ENCODE results near the gene HPCAL4.

HPCAL4 gene

DNA sequence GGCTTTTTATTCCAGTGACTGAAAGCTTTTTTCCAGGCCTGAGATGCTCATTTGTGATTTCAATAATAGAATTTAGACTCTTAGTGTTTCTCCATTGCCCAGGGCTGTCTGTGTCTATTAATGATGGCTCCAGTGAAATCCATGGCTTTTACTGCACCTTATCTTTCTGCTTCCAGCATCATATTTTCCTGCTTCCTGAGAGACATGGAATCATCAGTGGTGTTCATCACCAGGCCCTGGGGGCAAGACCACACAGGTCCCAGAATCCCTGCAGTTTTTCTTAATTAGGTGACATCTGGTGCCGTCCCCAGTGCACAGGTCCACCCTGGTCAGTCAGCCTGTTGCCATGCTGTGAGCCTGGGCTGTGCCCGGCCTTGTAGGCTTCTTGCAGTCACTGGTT, 34.8 kb downstream of the HPCAL4 start:
- H3K4me3 ChIP-seq (ENCODE audit: low read length) = no peak overlapping the region
- DNase-seq (ENCODE audit: low read depth, low spot score) = no peak

DNA sequence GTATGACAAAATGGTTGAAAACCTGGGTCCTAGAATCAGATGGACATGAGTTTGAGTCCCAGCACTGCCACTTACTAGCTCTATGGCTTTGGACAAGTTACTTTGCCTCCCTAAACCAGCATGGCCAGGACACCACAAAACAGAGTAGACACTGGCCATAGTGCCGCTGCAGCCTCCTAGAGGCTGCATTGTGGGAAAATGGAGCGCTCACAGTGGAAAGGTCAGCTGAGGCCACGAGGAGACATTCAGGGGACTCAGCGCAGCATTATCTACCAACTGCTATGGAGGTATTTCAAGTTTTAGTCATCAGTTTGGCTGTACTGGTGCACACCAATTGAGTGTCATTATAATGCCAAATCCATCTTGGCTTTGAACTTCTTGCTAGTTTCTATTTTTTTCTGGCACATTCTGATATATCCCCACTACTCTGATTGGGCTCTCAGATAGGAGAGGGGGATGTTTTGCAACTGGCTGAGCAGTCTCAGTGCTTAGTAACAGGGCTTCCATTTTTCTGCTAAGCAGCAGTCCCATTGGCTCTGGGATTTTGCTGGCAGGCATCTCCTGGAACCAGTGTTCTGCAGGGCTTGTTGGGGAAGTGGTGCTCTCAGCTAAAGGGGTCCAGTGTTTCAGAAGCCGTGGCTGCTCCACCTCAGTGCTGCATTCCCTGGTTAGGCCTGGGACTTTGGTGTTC, 35.5 kb downstream of the HPCAL4 start:
- H3K4me3 ChIP-seq (ENCODE audit: low read length) = no peak overlapping the region
- no peak for DNase-seq (ENCODE audit: low read depth, low spot score)

DNA sequence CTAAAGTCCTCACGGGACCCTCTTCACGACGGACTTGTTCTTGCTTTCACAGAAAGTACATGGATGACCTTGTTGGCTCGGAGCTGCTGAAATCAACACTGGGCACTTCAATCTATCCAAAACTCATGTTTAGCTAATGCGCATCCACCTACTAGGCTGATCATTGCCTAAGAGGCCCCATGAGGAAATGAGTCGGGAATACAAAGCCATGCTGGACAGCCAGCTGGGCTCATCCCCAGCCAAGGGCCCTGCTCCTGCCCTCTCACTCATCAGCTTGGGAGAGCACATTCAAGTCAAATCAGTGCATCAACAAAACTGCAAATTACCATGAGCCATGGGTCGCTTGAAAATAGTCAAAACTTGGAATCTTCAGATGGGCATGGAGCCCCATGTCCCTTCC, 36.9 kb downstream of the HPCAL4 start:
- no peak overlapping the region for H3K4me3 ChIP-seq (ENCODE audit: low read length)
- DNase-seq (ENCODE audit: low read depth, low spot score) = no peak

DNA sequence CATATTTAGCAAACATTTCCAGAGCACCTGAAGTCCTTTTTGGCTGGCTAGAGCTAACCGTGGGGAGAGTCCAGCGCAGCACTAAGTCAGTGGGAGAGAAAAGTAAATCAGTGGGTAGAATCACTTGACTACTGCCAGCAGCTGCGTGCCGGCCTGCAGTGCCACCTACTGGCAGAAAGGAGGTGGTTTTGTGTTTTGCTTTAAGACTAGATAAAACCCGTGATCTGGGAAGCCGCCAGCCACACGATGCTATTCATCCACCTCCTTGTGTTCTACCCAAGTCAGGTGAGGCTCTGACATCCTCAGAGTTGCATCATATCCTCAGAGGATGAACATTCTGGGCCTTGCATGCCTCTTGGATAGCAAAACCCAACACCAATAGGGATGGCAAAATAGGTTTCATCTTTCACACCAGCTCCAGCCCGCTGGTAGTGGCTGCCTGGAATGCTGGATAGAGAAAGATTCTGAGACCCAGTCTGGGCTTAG, 37.6 kb downstream of the HPCAL4 start:
- H3K4me3 ChIP-seq (ENCODE audit: low read length) = no peak overlapping the region
- peak; percentile 81 for DNase-seq (ENCODE audit: low read depth, low spot score)

DNA sequence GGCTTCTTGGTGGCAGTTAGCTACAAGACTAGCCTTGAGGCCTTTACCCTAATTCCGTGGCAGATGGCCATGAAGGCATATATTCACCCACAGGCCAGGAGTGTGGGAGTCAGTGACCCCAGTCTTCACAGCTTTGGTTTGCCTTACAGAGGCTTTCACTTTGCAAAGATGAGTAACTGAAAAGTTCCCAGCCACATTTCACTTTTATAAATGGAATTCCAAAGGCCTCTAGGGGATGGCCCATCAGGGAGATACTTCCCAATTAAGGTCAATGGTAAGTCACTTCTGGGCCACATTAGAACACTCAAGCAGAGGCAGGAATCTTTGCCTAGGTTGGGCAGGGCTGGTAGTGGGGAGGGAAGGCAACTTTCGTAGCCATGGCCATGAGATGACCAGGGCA, 38.7 kb downstream of the HPCAL4 start:
- DNase-seq (ENCODE audit: low read depth, low spot score) = no peak

DNA sequence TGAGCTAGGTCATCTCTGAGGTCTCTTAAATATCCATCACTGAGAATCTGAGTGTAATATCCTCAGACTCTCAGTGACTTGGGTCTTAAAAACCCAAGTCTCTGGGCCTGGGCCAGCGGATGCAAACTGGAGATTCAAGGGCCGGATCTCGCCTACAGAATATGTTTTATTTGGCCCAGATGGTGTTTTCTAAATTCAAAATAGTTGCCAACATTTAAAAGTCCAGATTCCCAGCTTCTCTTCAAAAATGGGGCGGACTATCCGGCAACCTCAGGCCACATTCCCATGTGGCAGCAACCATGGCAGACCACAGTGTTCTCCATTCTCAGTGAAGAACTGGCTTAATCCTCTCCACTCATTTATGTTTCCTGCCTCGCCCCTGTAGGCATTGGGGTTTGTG, 39.1 kb downstream of the HPCAL4 start:
- no peak overlapping the region for H3K4me3 ChIP-seq (ENCODE audit: low read length)
- no peak for DNase-seq (ENCODE audit: low read depth, low spot score)

More for the DNA sequence above, 38.7 kb downstream of the HPCAL4 start:
- H3K4me3 ChIP-seq (ENCODE audit: low read length) = no peak overlapping the region

DNA sequence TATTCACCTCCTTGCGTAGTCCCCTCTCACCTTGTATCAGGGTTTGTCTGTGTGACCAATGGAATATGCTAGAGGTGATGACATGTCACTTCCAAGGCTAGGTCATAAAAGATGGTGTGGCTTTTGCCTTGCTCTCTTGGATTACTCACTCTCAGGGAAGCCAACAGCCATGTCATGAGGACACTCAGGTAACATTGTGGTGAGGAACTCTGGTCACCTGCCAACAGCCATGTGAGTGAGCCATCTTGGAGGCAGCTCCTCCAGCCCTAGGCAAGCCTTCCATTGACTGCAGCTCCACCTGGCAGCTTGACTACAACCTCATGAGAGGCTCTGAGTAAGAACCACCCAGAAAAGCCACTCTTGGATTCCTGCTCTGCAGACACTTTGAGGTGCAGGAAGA, 40.8 kb downstream of the HPCAL4 start:
- no peak for DNase-seq (ENCODE audit: low read depth, low spot score)
- no peak overlapping the region for H3K4me3 ChIP-seq (ENCODE audit: low read length)

DNA sequence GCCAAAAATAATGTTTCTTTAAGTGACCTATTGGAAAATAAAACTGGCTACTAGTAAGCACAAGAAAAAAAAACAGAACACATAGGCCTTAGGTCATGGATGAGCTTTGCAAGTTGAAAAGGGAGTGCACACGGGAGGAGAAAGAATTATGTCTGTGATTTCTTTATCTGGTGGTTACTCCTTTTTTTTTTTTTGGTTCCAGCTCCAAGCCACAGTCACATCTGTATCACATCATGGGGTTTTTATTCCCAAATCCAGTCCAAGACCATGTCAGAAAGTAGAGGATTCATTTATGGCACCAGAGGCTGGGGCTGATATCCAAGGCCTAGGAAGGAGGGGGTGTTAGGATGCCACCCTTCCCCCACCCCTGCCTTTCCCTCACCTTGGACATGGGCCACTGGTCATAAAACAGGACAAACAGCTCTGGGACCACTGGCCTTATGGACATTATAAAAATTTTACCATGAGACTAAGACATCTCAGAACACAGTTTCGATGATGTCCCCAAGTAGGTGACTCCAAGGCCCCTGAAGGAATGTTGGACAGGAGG, 41.5 kb downstream of the HPCAL4 start:
- no peak for DNase-seq (ENCODE audit: low read depth, low spot score)
- no peak overlapping the region for H3K4me3 ChIP-seq (ENCODE audit: low read length)

DNA sequence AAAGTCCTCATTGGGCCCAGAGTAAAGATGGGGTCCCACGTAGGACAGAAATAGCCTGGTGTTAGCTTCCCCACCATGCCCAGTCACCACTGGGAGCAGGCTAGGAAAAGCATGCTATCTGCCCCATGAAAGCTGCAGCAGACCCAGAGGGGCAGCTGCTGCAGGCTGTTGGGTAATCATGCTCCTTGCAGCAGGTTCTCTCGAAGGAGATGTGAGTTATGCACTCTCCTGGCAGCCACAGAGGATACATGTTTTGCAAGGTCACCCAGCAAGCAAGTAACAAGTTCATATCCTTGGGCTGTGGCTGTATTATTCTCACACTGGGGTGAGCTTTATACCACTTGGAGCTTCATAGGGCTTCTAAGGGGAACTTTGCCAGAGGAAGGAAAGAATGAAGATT, 42.7 kb downstream of the HPCAL4 start:
- H3K4me3 ChIP-seq (ENCODE audit: low read length) = no peak overlapping the region
- DNase-seq (ENCODE audit: low read depth, low spot score) = no peak

DNA sequence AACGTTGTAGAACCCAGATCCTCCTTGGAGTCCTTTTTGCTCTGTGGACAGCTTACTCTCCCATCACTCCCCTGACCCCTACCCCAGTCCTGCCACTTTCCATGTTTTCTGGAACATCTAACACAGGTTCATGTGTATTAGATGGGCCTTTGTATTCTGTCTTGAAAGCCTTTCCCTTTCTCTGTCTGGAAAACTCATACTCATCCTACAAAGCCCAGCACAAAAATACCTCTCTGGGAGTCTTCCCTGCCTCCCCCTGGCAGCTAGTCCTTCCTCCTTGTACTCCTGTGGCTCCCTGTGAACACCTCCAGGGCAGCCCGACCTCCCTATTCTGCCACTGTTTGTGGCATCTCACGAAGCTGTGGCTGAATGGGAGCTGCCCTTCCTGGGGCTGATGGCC, 44.0 kb downstream of the HPCAL4 start:
- no peak overlapping the region for H3K4me3 ChIP-seq (ENCODE audit: low read length)
- no peak for DNase-seq (ENCODE audit: low read depth, low spot score)

DNA sequence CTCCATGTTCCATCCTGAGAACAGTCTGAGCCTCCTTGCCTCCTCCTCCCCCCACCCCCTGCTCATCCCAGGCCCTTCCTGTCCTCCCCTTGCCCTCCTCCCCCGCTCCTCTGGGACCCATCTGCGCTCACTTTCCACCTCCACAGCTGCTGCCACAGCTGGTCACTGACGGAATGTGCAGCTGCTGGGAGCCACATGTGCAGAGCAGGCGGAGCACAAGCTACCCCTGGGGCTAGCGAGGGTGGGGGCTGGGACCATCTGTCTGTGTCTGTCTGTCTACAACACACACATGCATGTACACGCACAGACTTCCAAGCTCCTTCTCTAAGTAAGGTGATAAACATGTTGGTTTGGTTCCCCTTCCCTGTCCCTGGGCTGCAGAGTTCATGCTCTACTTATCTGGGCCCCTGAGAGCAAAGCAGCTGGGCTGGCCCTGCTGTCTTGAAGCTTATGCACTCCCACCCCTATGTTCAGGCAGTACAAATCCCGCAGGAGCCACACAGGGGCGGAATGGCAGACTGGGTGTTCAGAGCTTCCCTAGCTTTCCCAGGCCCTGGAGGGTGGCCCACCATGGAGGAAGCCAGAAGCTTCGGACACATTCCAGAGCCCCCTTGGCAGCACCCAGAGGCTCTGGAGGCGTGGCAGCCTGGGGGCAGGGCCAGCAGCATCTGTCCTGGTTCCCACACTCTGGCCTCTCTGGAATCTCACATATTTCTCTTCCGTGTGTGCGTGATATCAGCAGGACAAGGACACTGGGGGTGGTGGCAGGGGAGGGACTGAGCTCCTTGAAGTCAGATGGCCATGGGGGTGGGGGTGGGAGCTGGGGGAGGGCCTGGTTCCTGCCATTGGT, 44.8 kb downstream of the HPCAL4 start:
- DNase-seq (ENCODE audit: low read depth, low spot score) = no peak
- no peak overlapping the region for H3K4me3 ChIP-seq (ENCODE audit: low read length)

DNA sequence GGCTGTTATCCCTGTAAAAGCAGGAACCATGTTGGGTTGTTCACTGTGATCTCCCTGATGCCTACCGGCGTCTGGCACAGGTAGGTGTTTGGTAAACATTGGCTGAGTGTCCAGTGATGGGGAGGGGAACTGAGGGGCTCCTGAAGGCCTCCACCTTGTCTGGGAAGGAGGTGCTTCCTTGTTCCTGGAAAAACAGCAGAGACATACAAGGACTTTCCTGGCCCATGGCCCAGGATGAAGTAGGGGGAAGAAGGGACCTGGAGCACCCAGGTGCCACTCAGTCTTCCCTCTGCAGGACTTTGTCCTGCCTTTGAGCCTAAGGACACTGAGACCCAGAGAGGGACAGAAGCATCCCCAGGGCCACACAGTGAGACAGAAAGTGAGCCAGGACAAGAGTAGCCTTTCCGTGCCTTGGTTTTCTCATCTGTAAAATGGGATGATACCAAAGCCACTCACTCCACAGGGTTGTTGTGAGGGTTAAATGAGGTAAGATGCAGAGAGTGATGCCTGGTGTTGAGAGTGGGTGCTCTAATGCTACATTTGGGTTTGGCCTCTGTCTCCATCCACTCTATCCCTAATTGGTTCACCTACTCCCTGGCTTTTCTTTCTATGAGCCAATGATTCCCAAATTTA, 45.7 kb downstream of the HPCAL4 start:
- no peak overlapping the region for H3K4me3 ChIP-seq (ENCODE audit: low read length)
- no peak for DNase-seq (ENCODE audit: low read depth, low spot score)

DNA sequence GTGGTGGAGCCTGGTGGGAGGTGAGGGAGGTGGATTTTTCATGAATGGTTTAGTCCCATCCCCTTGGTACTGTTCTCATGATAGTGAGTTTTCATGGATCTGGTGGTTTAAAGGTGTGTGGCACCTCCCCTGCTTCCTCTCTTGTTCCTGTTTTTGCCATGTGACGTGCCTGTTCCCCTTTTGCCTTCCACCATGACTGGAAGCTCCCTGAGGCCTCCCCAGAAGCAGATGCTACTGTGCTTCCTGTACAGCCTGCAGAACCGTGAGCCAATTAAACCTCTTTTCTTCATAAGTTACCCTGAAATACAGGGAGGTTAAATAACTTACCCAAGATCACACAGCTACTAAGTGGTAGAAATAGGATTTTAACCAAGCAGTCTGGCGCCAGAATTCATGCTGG, 47.5 kb downstream of the HPCAL4 start:
- no peak for DNase-seq (ENCODE audit: low read depth, low spot score)

DNA sequence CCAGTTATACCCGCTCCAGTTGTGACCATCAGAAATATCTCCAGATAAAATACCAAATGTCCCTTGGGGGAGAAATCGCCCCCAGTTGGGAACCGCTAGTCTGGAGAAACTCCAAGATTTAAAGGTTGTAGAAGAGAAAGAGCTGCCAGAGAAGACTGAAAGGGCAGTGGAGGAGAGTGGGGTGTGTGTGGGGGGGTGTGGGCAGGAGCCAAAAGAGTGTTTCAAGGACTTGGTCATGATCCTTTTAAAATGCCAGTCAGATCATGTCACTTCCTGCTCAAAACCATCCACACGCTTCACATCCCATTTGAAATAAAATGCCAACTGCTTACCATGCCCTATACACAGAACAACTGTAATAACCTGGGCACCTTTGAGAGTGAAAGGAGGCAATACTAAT, 48.4 kb downstream of the HPCAL4 start:
- H3K4me3 ChIP-seq (ENCODE audit: low read length) = no peak overlapping the region
- no peak for DNase-seq (ENCODE audit: low read depth, low spot score)

More for the DNA sequence above, 47.5 kb downstream of the HPCAL4 start:
- no peak overlapping the region for H3K4me3 ChIP-seq (ENCODE audit: low read length)

DNA sequence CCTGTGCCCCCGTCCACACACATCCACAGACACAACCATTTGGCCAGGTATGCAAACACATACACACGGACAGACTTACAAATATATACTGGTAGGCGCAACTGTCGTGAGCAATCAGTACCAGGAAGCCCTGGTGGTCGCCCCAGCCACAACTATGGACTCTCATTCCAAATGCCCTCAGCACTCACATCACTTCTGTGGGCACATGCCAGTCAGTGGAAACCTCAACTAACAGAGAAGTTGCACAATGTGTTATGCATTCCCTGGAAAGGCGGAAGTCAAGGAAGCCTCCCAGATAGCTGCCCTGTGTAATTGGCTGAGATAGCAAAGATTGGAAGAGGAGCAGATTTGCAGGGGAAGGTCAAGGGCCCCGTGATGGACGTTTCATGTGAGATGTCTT, 50.4 kb downstream of the HPCAL4 start:
- no peak for DNase-seq (ENCODE audit: low read depth, low spot score)
- no peak overlapping the region for H3K4me3 ChIP-seq (ENCODE audit: low read length)

DNA sequence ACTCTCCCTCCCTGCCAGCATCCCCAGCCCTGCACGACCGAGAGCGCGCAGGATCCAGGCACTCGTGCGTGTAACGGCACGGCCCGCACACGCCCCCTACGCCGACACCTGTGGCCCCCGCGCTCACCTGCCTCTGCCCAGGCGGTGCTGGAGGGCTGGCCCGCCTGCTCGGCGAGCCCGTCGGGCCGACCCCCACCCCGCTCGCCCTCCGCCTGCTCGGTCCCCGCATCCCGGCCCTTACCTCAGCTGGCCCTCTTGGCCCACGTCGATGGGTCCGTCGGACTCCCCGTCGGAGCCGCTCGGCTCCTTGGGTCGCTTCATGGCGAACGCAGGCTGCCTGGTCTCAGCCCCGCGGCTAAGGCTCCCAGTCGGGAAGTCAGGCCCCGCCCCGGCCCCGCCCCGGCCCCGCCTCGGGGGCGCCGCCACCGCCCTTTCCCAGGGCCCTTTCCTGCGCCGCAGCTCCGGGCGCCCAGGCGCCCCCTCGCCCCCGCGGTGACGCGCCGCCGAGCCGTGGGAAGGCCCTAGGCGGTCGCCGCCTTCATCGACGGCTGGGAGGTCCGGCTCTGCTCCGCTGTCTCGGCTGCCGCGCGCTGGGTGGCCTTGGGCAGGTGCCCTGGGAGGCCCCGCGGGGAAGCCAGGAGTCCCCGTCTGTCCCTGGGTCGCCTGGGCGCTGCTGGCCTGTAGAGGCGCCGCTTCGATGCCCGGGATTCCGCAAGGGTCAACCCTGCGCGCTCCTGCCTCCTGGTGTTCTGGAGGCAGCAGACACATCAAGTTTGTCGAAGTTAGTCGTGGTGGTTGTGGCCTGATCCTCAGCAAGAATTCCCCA, 51.7 kb downstream of the HPCAL4 start, which contains the start of gene HEYL:
HEYL (minus strand) TSS at position 339 of the 826 bp plus-strand sequence; CDS start at position 321, 18 bp downstream.
- H3K4me3 ChIP-seq (ENCODE audit: low read length) = peak within 1 kb of the TSS; percentile 52
- no peak for DNase-seq (ENCODE audit: low read depth, low spot score)

DNA sequence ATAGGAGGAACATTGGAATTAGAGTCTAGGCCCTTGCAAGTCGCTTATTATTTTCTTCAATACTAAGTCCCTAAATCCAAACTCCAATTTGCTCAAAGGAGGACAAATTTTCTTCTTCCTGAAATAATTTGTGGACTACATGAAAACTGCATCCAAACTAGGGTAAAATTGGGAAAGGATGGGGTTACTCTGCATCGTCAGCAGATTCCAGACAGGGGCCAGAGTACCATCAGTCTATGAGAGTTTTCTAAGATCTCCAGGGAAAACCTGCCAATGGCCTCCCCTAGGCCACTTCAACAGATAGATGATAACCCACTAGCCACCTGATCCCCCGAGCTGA, 52.3 kb downstream of the HPCAL4 start:
- no peak for DNase-seq (ENCODE audit: low read depth, low spot score)
- peak overlapping the region; percentile 52 for H3K4me3 ChIP-seq (ENCODE audit: low read length)

DNA sequence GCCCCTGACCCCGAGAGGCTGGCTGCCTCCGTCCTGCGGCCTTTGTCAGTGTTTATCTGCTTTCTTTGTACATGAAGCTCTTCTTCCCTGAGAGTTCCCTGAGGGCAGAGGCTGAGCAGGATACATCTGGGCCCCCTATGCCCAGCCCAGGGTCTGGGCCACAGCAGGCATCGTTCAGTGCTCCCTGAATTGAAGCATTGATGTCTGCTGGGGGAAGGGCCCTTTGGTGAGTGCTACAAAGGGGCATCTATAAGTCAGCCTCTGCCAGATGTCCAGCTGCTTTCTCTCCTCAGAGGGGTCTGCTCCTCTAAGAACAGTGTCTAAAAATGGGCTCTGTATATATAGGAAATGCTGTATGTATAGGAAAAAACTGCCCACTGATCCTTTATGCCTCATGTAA, 53.9 kb downstream of the HPCAL4 start:
- DNase-seq (ENCODE audit: low read depth, low spot score) = no peak
- no peak overlapping the region for H3K4me3 ChIP-seq (ENCODE audit: low read length)

DNA sequence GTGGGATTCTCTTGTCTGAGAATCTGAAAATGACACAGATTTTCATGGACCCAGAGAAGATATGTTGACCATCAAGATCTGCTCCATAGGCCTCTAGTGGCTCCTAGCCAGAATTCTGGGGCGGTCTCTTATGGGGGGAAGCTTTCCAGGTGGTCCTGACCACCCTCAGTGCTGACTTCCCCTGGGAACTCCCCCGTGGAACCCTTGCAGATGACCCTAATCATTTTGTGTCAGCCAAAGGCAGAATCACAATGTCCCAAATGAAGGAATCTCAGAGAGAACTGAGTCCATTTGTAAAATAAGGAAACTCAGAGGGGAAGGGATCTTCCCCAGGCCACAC, 55.4 kb downstream of the HPCAL4 start:
- DNase-seq (ENCODE audit: low read depth, low spot score) = no peak
- H3K4me3 ChIP-seq (ENCODE audit: low read length) = no peak overlapping the region
